MCF 10A (cell line): Measurements from ENCODE around the gene HHIP. TPM values are rescaled to one million over a fixed set of nuclear protein-coding genes. Genes with fewer than 3 reads are reported as not detected.

Source experiments
- BruUV-seq: library from RNA; stranded (reverse); fragments of 400-500 nt; replicated peaks from 2 replicates; lab custom pipeline; 2021; lab: Mats Ljungman, UMichigan
- CTCF ChIA-PET: fragments of 300-600 bp; sonication (Branson Sonifier 250); formaldehyde crosslinking; extraction: SDS; loops from one replicate; lab custom pipeline; 2021; ENCODE audit warnings: antibody characterized with exemption, inconsistent platforms; lab: Yijun Ruan, JAX
- POLR2A ChIA-PET: fragments of 300-600, 350-650 bp; sonication (Branson Sonifier 250); formaldehyde crosslinking; extraction: SDS; loops from one replicate; lab custom pipeline; 2020; ENCODE audit warnings: antibody characterized with exemption, inconsistent platforms; lab: Yijun Ruan, JAX
- DNase-seq: peaks from one replicate; pipeline ENCODE4 v3.0.0-alpha.2; 2018; ENCODE audit not compliant: unreplicated experiment
- H3K27ac Mint-ChIP-seq: one replicate; pipeline ENCODE4 v1.8.0; 2022; ENCODE audit warnings: mild to moderate bottlenecking, low read depth, mixed read lengths; ENCODE audit not compliant: unreplicated experiment
- H3K27me3 Mint-ChIP-seq: one replicate; pipeline ENCODE4 v1.8.0; 2022; ENCODE audit warnings: mixed read lengths; ENCODE audit not compliant: insufficient read depth, unreplicated experiment
- H3K36me3 Mint-ChIP-seq: one replicate; pipeline ENCODE4 v1.8.0; 2022; ENCODE audit warnings: mild to moderate bottlenecking, moderate library complexity, mixed read lengths; ENCODE audit not compliant: insufficient read depth, unreplicated experiment
- H3K4me1 Mint-ChIP-seq: one replicate; pipeline ENCODE4 v1.8.0; 2022; ENCODE audit warnings: mixed read lengths; ENCODE audit not compliant: insufficient read depth, unreplicated experiment
- H3K4me3 Mint-ChIP-seq: one replicate; pipeline ENCODE4 v1.8.0; 2022; ENCODE audit warnings: mild to moderate bottlenecking, moderate library complexity, mixed read lengths; ENCODE audit not compliant: unreplicated experiment
- H3K9me3 Mint-ChIP-seq: one replicate; pipeline ENCODE4 v1.8.0; 2022; ENCODE audit warnings: mixed read lengths; ENCODE audit not compliant: unreplicated experiment
- CTCF ChIP-seq: fragments of 200-600 bp; IDR thresholded peaks from one replicate; pipeline ENCODE4 v1.8.0; 2022; ENCODE audit warnings: antibody characterized with exemption, mild to moderate bottlenecking; ENCODE audit not compliant: unreplicated experiment
- intact Hi-C: fragments of 100-400 bp; cut with micrococcal nuclease; formaldehyde crosslinking; loops from 2 replicates; pipeline ENCODE4 v1.14.1; 2022
- total RNA-seq: library from RNA; stranded (reverse); gene quantifications from 2 replicates; pipeline ENCODE4 v1.2.3, GENCODE V29; 2022

HHIP gene
- total RNA-seq, 1 experiment from 2014 or later, result 0.12 TPM

- Mint-ChIP-seq H3K27me3 (no peaks in the 10 kb centered on the region), H3K4me1 (peaks cover 1% of the 10 kb centered on the region), H3K9me3 (no peaks in the 10 kb centered on the region), H3K27ac (no peak overlapping the region), H3K4me3 (no peak overlapping the region), H3K36me3 (no peaks in the 10 kb centered on the region)
- intact Hi-C loops, result no loop called here
- ChIA-PET POLR2A (no interaction called here), CTCF (no interaction called here)
- BruUV-seq, result no TSS peak
- DNase-seq, result no peak
- TF ChIP-seq CTCF, result no peak
Observed at GRCh38 chr4:144715230-144715629, 69.3 kb downstream of the HHIP start.

GRCh38 chr4:144716778-144717177 lies 70.8 kb downstream of the HHIP start:
- no peaks in the 10 kb centered on the region for H3K4me1 Mint-ChIP-seq

GRCh38 chr4:144718958-144719512 lies 73.1 kb downstream of the HHIP start:
- no TSS peak for BruUV-seq
- no peaks in the 10 kb centered on the region for H3K9me3 Mint-ChIP-seq
- no peak overlapping the region for H3K27ac Mint-ChIP-seq
- no peak for DNase-seq
- no peaks in the 10 kb centered on the region for H3K36me3 Mint-ChIP-seq
- POLR2A ChIA-PET, result no interaction called here
- intact Hi-C loops, result no loop called here
- H3K4me1 Mint-ChIP-seq, result no peaks in the 10 kb centered on the region
- H3K27me3 Mint-ChIP-seq, result no peaks in the 10 kb centered on the region
- CTCF ChIA-PET, result no interaction called here
- no peak overlapping the region for H3K4me3 Mint-ChIP-seq
- no peak for TF ChIP-seq CTCF

More at GRCh38 chr4:144716778-144717177, 70.8 kb downstream of the HHIP start:
- Mint-ChIP-seq H3K36me3 (no peaks in the 10 kb centered on the region), H3K4me3 (no peak overlapping the region), H3K9me3 (no peaks in the 10 kb centered on the region), H3K27me3 (no peaks in the 10 kb centered on the region), H3K27ac (no peak overlapping the region)
- ChIA-PET POLR2A (no interaction called here), CTCF (interaction anchor here (0.6 kb wide), 1 partner anchor 1214 kb away, joined by 3 read pairs; no protein-coding TSS in a partner anchor)
- intact Hi-C loops, result no loop called here
- no peak for TF ChIP-seq CTCF
- DNase-seq, result no peak
- no TSS peak for BruUV-seq

- DNase-seq, result no peak
- H3K27me3 Mint-ChIP-seq, result no peaks in the 10 kb centered on the region
- ChIA-PET CTCF (no interaction called here), POLR2A (no interaction called here)
- no peaks in the 10 kb centered on the region for H3K36me3 Mint-ChIP-seq
- no peak overlapping the region for H3K27ac Mint-ChIP-seq
- no peak for TF ChIP-seq CTCF
- H3K4me3 Mint-ChIP-seq, result no peak overlapping the region
- no peaks in the 10 kb centered on the region for H3K9me3 Mint-ChIP-seq
- intact Hi-C loops, result no loop called here
- no peaks in the 10 kb centered on the region for H3K4me1 Mint-ChIP-seq
- BruUV-seq, result no TSS peak
Observed at GRCh38 chr4:144720491-144720890, 74.5 kb downstream of the HHIP start.
